DND-41 (cell line): ENCODE measurements around the gene DUSP15.
"Not testable (repeated sequence)": the region's sequence is repeated elsewhere in the genome, so short reads cannot be mapped to it uniquely, and the experiment has no call there.

Source experiments
- ATAC-seq: fragments of 200-7000 bp; cut with Tn5 transposase; 3 replicates; pipeline ENCODE4 v1.9.1; 2021; ENCODE audit warnings: low read depth; ENCODE audit not compliant: insufficient read depth
- DNase-seq: peaks from one replicate; pipeline ENCODE4 v3.0.0-alpha.2; 2020
- H2AFZ ChIP-seq: 2 replicates; pipeline ENCODE4 v1.6.0; 2012; ENCODE audit warnings: low read depth, low read length
- H3K27ac ChIP-seq: 2 replicates; pipeline ENCODE4 v1.5.1; 2012; ENCODE audit warnings: low read length, inconsistent platforms
- H3K27me3 ChIP-seq: fragments of 200-600 bp; sonication (generic); 2 replicates; pipeline ENCODE4 v1.6.0; 2012; ENCODE audit warnings: low read length, mild to moderate bottlenecking, inconsistent platforms; ENCODE audit not compliant: insufficient read depth, poor library complexity
- H3K36me3 ChIP-seq: 2 replicates; pipeline ENCODE4 v1.5.1; 2012; ENCODE audit warnings: low read length, inconsistent platforms; ENCODE audit not compliant: insufficient read depth
- H3K4me1 ChIP-seq: 2 replicates; pipeline ENCODE4 v1.5.1; 2012; ENCODE audit warnings: mild to moderate bottlenecking, low read length; ENCODE audit not compliant: insufficient read depth
- H3K4me2 ChIP-seq: 2 replicates; pipeline ENCODE4 v1.6.0; 2012; ENCODE audit warnings: mild to moderate bottlenecking, moderate library complexity, low read length, inconsistent platforms; ENCODE audit not compliant: insufficient read depth
- H3K4me3 ChIP-seq, 2 experiments: fragments of 200-600 bp in 1 of 2; shearing (Covaris generic) in 1 of 2; 2 replicates each; pipeline ENCODE4 v1.5.1; 2012 to 2016; ENCODE audit warnings: inconsistent platforms in 2 of 2, low read length in 2 of 2, mild to moderate bottlenecking in 2 of 2, low read depth in 1 of 2, moderate library complexity in 1 of 2
- H3K79me2 ChIP-seq: 2 replicates; pipeline ENCODE4 v1.6.0; 2012; ENCODE audit warnings: low read length, inconsistent platforms; ENCODE audit not compliant: insufficient read depth
- H3K9ac ChIP-seq: 2 replicates; pipeline ENCODE4 v1.6.0; 2012; ENCODE audit warnings: low read depth, mild to moderate bottlenecking, inconsistent platforms, low read length, moderate library complexity
- H3K9me3 ChIP-seq: 2 replicates; pipeline ENCODE4 v1.5.1; 2012; ENCODE audit warnings: low read length, moderate library complexity, mild to moderate bottlenecking, inconsistent platforms; ENCODE audit not compliant: insufficient read depth, severe bottlenecking
- H4K20me1 ChIP-seq: 2 replicates; pipeline ENCODE4 v1.6.0; 2012; ENCODE audit warnings: low read length; ENCODE audit not compliant: insufficient read depth
- CTCF ChIP-seq: IDR thresholded peaks from 2 replicates; pipeline ENCODE4 v1.5.1; 2012; ENCODE audit warnings: borderline replicate concordance, low read length, moderate library complexity, mild to moderate bottlenecking; ENCODE audit not compliant: poor library complexity, severe bottlenecking; ENCODE audit errors: extremely low read depth
- EZH2 ChIP-seq: IDR thresholded peaks from 3 replicates; pipeline ENCODE4 v1.6.1; 2012; ENCODE audit warnings: borderline replicate concordance, low read depth, mild to moderate bottlenecking, moderate library complexity, low read length, inconsistent platforms; ENCODE audit not compliant: severe bottlenecking

The DUSP15 gene

GRCh38 chr20:31815408-31816188 is 54.7 kb downstream of the DUSP15 start:
- no peaks in the 10 kb centered on the region for H3K79me2 ChIP-seq
- H3K4me1 ChIP-seq: no peaks in the 10 kb centered on the region
- H2AFZ ChIP-seq: no peak overlapping the region
- TF ChIP-seq CTCF (no peak), EZH2 (no peak)
- H3K4me3 ChIP-seq: no peak overlapping the region
- ATAC-seq: no peak; the same call in 2 of the 3 replicates
- H3K4me2 ChIP-seq: no peak overlapping the region
- no peaks in the 10 kb centered on the region for H3K36me3 ChIP-seq
- no peak overlapping the region for H3K9ac ChIP-seq
- DNase-seq: no peak
- no peak overlapping the region for H3K27ac ChIP-seq
- no peaks in the 10 kb centered on the region for H3K9me3 ChIP-seq
- no peaks in the 10 kb centered on the region for H3K27me3 ChIP-seq
- no peaks in the 10 kb centered on the region for H4K20me1 ChIP-seq

- H3K27me3 ChIP-seq, DNase-seq, H2AFZ ChIP-seq, ATAC-seq, H3K27ac ChIP-seq, H3K9ac ChIP-seq, H3K79me2 ChIP-seq, H3K4me1 ChIP-seq, H3K4me2 ChIP-seq, H3K36me3 ChIP-seq, H3K4me3 ChIP-seq, H4K20me1 ChIP-seq, H3K9me3 ChIP-seq: not testable (repeated sequence)
These were observed 56.2 kb downstream of the DUSP15 start for GRCh38 chr20:31814142-31814541.

GRCh38 chr20:31813611-31814010 is 56.7 kb downstream of the DUSP15 start:
- Histone ChIP-seq H3K36me3 (no peaks in the 10 kb centered on the region), H3K9me3 (no peaks in the 10 kb centered on the region), H3K27me3 (no peaks in the 10 kb centered on the region), H3K4me2 (no peak overlapping the region), H2AFZ (no peak overlapping the region), H3K4me3 (no peak overlapping the region), H3K4me1 (no peaks in the 10 kb centered on the region), H3K27ac (no peak overlapping the region), H4K20me1 (no peaks in the 10 kb centered on the region), H3K9ac (no peak overlapping the region), H3K79me2 (no peaks in the 10 kb centered on the region)
- TF ChIP-seq EZH2 (no peak), CTCF (no peak)
- DNase-seq: no peak
- no peak for ATAC-seq

- DNase-seq: no peak
- no peaks in the 10 kb centered on the region for H4K20me1 ChIP-seq
- ATAC-seq: no peak
- H3K79me2 ChIP-seq: no peaks in the 10 kb centered on the region
- H2AFZ ChIP-seq: no peak overlapping the region
- no peaks in the 10 kb centered on the region for H3K9me3 ChIP-seq
- no peak overlapping the region for H3K27ac ChIP-seq
- no peaks in the 10 kb centered on the region for H3K4me1 ChIP-seq
- H3K36me3 ChIP-seq: peaks cover 4% of the 10 kb centered on the region
- no peak overlapping the region for H3K4me2 ChIP-seq
- TF ChIP-seq EZH2 (no peak), CTCF (no peak)
- H3K27me3 ChIP-seq: no peaks in the 10 kb centered on the region
- H3K4me3 ChIP-seq: no peak overlapping the region
- no peak overlapping the region for H3K9ac ChIP-seq
These were observed 58.3 kb downstream of the DUSP15 start for GRCh38 chr20:31811796-31812728.
